ENCODE data around the gene IGSF9.

DNA sequence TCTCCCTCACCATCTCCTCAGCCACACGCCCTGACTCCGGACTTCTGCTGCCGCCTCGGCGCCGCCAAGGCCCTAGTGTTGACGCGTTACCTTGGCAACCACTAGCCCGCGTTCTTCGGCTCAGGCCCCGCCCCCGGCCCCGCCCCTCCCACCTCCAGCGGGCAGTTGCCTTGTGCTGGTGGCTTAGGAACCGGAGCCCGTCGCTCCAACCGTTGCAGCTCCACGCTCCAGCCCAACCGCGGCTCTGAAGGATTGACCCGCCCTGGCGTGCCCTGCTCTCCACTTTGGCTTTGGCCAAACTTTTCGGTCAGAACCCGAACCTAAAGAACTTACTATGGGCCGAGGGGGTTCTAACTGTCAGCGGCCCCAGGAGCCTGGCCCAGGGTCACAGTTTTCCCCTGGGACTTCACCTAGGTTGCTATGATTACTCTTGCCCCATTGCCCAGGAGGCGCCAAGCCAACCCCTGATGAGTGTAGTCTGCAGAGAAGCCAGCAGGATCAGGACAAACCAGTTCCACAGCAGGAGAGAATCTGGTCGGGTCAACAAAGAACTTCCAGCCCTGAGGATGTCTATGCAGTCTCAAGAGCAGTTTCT lies 45.2 kb downstream of the IGSF9 start, which contains the start of gene CFAP45:
- TF ChIP-seq, protein P1, sequence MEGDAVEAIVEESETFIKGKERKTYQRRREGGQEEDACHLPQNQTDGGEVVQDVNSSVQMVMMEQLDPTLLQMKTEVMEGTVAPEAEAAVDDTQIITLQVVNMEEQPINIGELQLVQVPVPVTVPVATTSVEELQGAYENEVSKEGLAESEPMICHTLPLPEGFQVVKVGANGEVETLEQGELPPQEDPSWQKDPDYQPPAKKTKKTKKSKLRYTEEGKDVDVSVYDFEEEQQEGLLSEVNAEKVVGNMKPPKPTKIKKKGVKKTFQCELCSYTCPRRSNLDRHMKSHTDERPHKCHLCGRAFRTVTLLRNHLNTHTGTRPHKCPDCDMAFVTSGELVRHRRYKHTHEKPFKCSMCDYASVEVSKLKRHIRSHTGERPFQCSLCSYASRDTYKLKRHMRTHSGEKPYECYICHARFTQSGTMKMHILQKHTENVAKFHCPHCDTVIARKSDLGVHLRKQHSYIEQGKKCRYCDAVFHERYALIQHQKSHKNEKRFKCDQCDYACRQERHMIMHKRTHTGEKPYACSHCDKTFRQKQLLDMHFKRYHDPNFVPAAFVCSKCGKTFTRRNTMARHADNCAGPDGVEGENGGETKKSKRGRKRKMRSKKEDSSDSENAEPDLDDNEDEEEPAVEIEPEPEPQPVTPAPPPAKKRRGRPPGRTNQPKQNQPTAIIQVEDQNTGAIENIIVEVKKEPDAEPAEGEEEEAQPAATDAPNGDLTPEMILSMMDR (conservative IDR thresholded peaks at IDR 0.05; ENCODE audit: low read depth, low read length) = no peak
- no peak for TF ChIP-seq EZH2 (IDR thresholded peaks at IDR 0.05; ENCODE audit: borderline replicate concordance, low read depth, low read length, poor library complexity, severe bottlenecking)
